TTC549 (cell line): ENCODE measurements around the gene PRICKLE4.

ENCODE experiments used
- FAIRE-seq: peaks from 2 replicates; lab custom pipeline; 2012; peaks lifted over from hg19 to GRCh38; lab: Jason Lieb, UNC

PRICKLE4 gene

GRCh38 chr6:41780551-41781365 is at the start of gene PRICKLE4:
TSS of gene PRICKLE4 (plus strand) at chr6:41780782. CDS start at chr6:41783474, 2,692 bp downstream.
- FAIRE-seq, result no peak

GRCh38 chr6:41731561-41732086 is 49.0 kb upstream of the PRICKLE4 start:
- FAIRE-seq, result no peak

GRCh38 chr6:41732149-41732548 is 48.4 kb upstream of the PRICKLE4 start:
- FAIRE-seq, result no peak

- no peak for FAIRE-seq
Measured at GRCh38 chr6:41732591-41733359, 47.8 kb upstream of the PRICKLE4 start.

- no peak for FAIRE-seq
Measured at GRCh38 chr6:41733360-41733706, 47.2 kb upstream of the PRICKLE4 start.

- FAIRE-seq, result no peak
Measured at GRCh38 chr6:41733707-41734665, 46.6 kb upstream of the PRICKLE4 start.

GRCh38 chr6:41734666-41735426 is 45.7 kb upstream of the PRICKLE4 start:
- no peak for FAIRE-seq

GRCh38 chr6:41735427-41736185 is 45.0 kb upstream of the PRICKLE4 start, which contains the start of gene TFEB:
TSS of gene TFEB (minus strand) at chr6:41735608. CDS start at chr6:41691213, 44,395 bp downstream.
- FAIRE-seq, result no peak

GRCh38 chr6:41736186-41736733 is 44.3 kb upstream of the PRICKLE4 start:
- no peak for FAIRE-seq

GRCh38 chr6:41736800-41737555 is 43.6 kb upstream of the PRICKLE4 start:
- FAIRE-seq, result no peak

GRCh38 chr6:41737591-41738130 is 42.9 kb upstream of the PRICKLE4 start:
- no peak for FAIRE-seq

- FAIRE-seq, result no peak
Measured at GRCh38 chr6:41739041-41739440, 41.5 kb upstream of the PRICKLE4 start.

GRCh38 chr6:41740366-41741162 is 40.0 kb upstream of the PRICKLE4 start:
- no peak for FAIRE-seq

- FAIRE-seq, result no peak
Measured at GRCh38 chr6:41741625-41742490, 38.7 kb upstream of the PRICKLE4 start.

- no peak for FAIRE-seq
Measured at GRCh38 chr6:41743406-41744235, 37.0 kb upstream of the PRICKLE4 start.

GRCh38 chr6:41744236-41744787 is 36.3 kb upstream of the PRICKLE4 start:
- FAIRE-seq, result no peak
